ENCODE measurements around the gene HIP1R.

- TF ChIP-seq SP1 (IDR thresholded peaks at IDR 0.05) = no peak
- no peak for TF ChIP-seq FOXM1 (IDR thresholded peaks at IDR 0.05; ENCODE audit: borderline replicate concordance)
- TF ChIP-seq BHLHE40 (IDR thresholded peaks at IDR 0.05; ENCODE audit: borderline replicate concordance) = no peak
These were observed 31.3 kb upstream of the HIP1R start for GRCh38 chr12:122803937-122804336.
